HepG2 (cell line): ENCODE measurements around the gene INHBE. TPM values are rescaled to one million over a fixed set of nuclear protein-coding genes. Genes with fewer than 3 reads are reported as not detected.

ENCODE experiments used
- ARNT ChIP-seq: fragments of 450-650 bp; IDR thresholded peaks from 2 replicates; pipeline ENCODE4 v1.6.1; 2017
- KLF9 ChIP-seq: IDR thresholded peaks from 2 replicates; pipeline ENCODE4 v1.6.1; 2016; ENCODE audit warnings: low read depth
- MIER3 ChIP-seq: IDR thresholded peaks from 2 replicates; pipeline ENCODE4 v1.6.1; 2016; ENCODE audit warnings: missing compliant biosample characterization, borderline replicate concordance
- SP5 ChIP-seq: IDR thresholded peaks from 2 replicates; pipeline ENCODE4 v1.6.1; 2016; ENCODE audit warnings: low read depth, borderline replicate concordance
- TFDP2 ChIP-seq: sonication (generic); formaldehyde crosslinking; IDR thresholded peaks from 2 replicates; pipeline ENCODE4 v1.4.0; 2020; ENCODE audit warnings: missing genetic modification reagents
- TIGD3 ChIP-seq: sonication (generic); formaldehyde crosslinking; IDR thresholded peaks from 2 replicates; pipeline ENCODE4 v1.5.1; 2020; ENCODE audit warnings: mild to moderate bottlenecking, missing genetic modification reagents, borderline replicate concordance
- TRIM24 ChIP-seq: sonication (generic); formaldehyde crosslinking; IDR thresholded peaks from 2 replicates; pipeline ENCODE4 v1.8.0; 2022; ENCODE audit warnings: mild to moderate bottlenecking, missing genetic modification reagents
- ZBTB33 ChIP-seq: sonication (generic); formaldehyde crosslinking; IDR thresholded peaks from 2 replicates; pipeline ENCODE4 v1.4.0; 2020; ENCODE audit warnings: missing genetic modification reagents
- ZBTB38 ChIP-seq: sonication (generic); formaldehyde crosslinking; IDR thresholded peaks from 2 replicates; pipeline ENCODE4 v1.5.1; 2020; ENCODE audit warnings: mild to moderate bottlenecking, missing genetic modification reagents
- ZBTB7A ChIP-seq: sonication (generic); formaldehyde crosslinking; IDR thresholded peaks from 2 replicates; pipeline ENCODE4 v1.8.0; 2022; ENCODE audit warnings: mild to moderate bottlenecking, missing genetic modification reagents
- ZBTB7B ChIP-seq: sonication (generic); formaldehyde crosslinking; IDR thresholded peaks from 2 replicates; pipeline ENCODE4 v1.4.0; 2020; ENCODE audit warnings: missing genetic modification reagents
- ZFP36L2 ChIP-seq: sonication (generic); formaldehyde crosslinking; IDR thresholded peaks from 2 replicates; pipeline ENCODE4 v1.4.0; 2020; ENCODE audit warnings: missing genetic modification reagents
- ZNF496 ChIP-seq: sonication (generic); formaldehyde crosslinking; IDR thresholded peaks from 2 replicates; pipeline ENCODE4 v1.8.1; 2023; ENCODE audit warnings: mild to moderate bottlenecking, moderate library complexity, missing genetic modification reagents; ENCODE audit not compliant: insufficient replicate concordance
- ZNF724P ChIP-seq: sonication (generic); formaldehyde crosslinking; IDR thresholded peaks from 2 replicates; pipeline ENCODE4 v1.8.0; 2022; ENCODE audit warnings: missing genetic modification reagents, borderline replicate concordance
- ZNF776 ChIP-seq: sonication (generic); formaldehyde crosslinking; IDR thresholded peaks from 2 replicates; pipeline ENCODE4 v1.4.0; 2020; ENCODE audit warnings: mild to moderate bottlenecking, missing genetic modification reagents
- ZNF839 ChIP-seq: sonication (generic); formaldehyde crosslinking; IDR thresholded peaks from 2 replicates; pipeline ENCODE4 v1.4.0; 2020; ENCODE audit warnings: missing genetic modification reagents, mild to moderate bottlenecking, borderline replicate concordance
- polyA plus RNA-seq, 8 experiments: library from polyadenylated mRNA; depleted of rRNA in 3 of 8; stranded (reverse) in 7 of 8; unstranded in 1 of 8; fragments of >200 nt; fragmentation: Illumina TruSeq in 4 of 8; extraction: Trizol in 4 of 8; gene quantifications; 2 replicates each; pipeline versions ENCODE4 v1.2.1 to v1.2.3, GENCODE V29; 2011 to 2016; ENCODE audit warnings: low read depth in 4 of 8, missing spikeins in 1 of 8, mixed read lengths in 1 of 8; ENCODE audit not compliant: insufficient read depth in 1 of 8
- total RNA-seq, 5 experiments: library from RNA; depleted of rRNA; stranded (reverse); fragments of >200 nt; fragmentation: Illumina TruSeq; extraction: Trizol; gene quantifications; 2 replicates each; pipeline ENCODE4 v1.2.3, GENCODE V29; 2016; ENCODE audit warnings: low read depth in 1 of 5
- TF ChIP-seq, protein P1 (sequence below): sonication (generic); formaldehyde crosslinking; IDR thresholded peaks from 2 replicates; pipeline ENCODE4 v1.4.0; 2020; ENCODE audit warnings: missing genetic modification reagents, borderline replicate concordance
- TF ChIP-seq, protein P2 (sequence below): sonication (generic); formaldehyde crosslinking; IDR thresholded peaks from 2 replicates; pipeline ENCODE4 v1.4.0; 2020; ENCODE audit warnings: missing genetic modification reagents

Gene INHBE
- total and polyA plus RNA-seq, 2 of the 13 experiments (the other 11 are each of a cell fraction or from before 2014, with no cell fraction given) = 17.0 to 32.0 TPM

GRCh38 chr12:57456145-57456700 is 1.1 kb downstream of the INHBE start (continued):
- TF ChIP-seq ZNF776 (CRISPR knock-in tag) (0 out of 2 replicates have a peak, but pooled peaks have one; percentile 57), ZNF839 (CRISPR knock-in tag) (no peak; the same call in 1 of the 2 replicates), MIER3 (CRISPR knock-in tag) (no peak; the same call in 1 of the 2 replicates), ZBTB7B (CRISPR knock-in tag) (peak; percentile 87), ARNT (no peak), SP5 (peak; percentile 38; the same call in 1 of the 2 replicates), ZBTB38 (CRISPR knock-in tag) (0 out of 2 replicates have a peak, but pooled peaks have one; percentile 4), TRIM24 (CRISPR knock-in tag) (no peak), ZBTB33 (CRISPR knock-in tag) (0 out of 2 replicates have a peak, but pooled peaks have one; percentile 16), TIGD3 (CRISPR knock-in tag) (no peak), ZNF496 (CRISPR knock-in tag) (no peak), ZBTB7A (CRISPR knock-in tag) (peak; percentile 45; the same call in 1 of the 2 replicates), ZFP36L2 (CRISPR knock-in tag) (0 out of 2 replicates have a peak, but pooled peaks have one; percentile 56), KLF9 (CRISPR knock-in tag) (0 out of 2 replicates have a peak, but pooled peaks have one; percentile 32), ZNF724P (CRISPR knock-in tag) (no peak), TFDP2 (0 out of 2 replicates have a peak, but pooled peaks have one; percentile 35)
- TF ChIP-seq, protein P1, sequence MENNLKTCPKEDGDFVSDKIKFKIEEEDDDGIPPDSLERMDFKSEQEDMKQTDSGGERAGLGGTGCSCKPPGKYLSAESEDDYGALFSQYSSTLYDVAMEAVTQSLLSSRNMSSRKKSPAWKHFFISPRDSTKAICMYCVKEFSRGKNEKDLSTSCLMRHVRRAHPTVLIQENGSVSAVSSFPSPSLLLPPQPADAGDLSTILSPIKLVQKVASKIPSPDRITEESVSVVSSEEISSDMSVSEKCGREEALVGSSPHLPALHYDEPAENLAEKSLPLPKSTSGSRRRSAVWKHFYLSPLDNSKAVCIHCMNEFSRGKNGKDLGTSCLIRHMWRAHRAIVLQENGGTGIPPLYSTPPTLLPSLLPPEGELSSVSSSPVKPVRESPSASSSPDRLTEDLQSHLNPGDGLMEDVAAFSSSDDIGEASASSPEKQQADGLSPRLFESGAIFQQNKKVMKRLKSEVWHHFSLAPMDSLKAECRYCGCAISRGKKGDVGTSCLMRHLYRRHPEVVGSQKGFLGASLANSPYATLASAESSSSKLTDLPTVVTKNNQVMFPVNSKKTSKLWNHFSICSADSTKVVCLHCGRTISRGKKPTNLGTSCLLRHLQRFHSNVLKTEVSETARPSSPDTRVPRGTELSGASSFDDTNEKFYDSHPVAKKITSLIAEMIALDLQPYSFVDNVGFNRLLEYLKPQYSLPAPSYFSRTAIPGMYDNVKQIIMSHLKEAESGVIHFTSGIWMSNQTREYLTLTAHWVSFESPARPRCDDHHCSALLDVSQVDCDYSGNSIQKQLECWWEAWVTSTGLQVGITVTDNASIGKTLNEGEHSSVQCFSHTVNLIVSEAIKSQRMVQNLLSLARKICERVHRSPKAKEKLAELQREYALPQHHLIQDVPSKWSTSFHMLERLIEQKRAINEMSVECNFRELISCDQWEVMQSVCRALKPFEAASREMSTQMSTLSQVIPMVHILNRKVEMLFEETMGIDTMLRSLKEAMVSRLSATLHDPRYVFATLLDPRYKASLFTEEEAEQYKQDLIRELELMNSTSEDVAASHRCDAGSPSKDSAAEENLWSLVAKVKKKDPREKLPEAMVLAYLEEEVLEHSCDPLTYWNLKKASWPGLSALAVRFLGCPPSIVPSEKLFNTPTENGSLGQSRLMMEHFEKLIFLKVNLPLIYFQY (CRISPR knock-in tag) = 0 out of 2 replicates have a peak, but pooled peaks have one; percentile 31
- TF ChIP-seq, protein P2, sequence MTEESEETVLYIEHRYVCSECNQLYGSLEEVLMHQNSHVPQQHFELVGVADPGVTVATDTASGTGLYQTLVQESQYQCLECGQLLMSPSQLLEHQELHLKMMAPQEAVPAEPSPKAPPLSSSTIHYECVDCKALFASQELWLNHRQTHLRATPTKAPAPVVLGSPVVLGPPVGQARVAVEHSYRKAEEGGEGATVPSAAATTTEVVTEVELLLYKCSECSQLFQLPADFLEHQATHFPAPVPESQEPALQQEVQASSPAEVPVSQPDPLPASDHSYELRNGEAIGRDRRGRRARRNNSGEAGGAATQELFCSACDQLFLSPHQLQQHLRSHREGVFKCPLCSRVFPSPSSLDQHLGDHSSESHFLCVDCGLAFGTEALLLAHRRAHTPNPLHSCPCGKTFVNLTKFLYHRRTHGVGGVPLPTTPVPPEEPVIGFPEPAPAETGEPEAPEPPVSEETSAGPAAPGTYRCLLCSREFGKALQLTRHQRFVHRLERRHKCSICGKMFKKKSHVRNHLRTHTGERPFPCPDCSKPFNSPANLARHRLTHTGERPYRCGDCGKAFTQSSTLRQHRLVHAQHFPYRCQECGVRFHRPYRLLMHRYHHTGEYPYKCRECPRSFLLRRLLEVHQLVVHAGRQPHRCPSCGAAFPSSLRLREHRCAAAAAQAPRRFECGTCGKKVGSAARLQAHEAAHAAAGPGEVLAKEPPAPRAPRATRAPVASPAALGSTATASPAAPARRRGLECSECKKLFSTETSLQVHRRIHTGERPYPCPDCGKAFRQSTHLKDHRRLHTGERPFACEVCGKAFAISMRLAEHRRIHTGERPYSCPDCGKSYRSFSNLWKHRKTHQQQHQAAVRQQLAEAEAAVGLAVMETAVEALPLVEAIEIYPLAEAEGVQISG (CRISPR knock-in tag) = peak; percentile 76
